A549 (cell line): ENCODE measurements around the gene NME5. TPM values are rescaled to one million over a fixed set of nuclear protein-coding genes. Genes with fewer than 3 reads are reported as not detected.

Source experiments
- ATAC-seq, 2 experiments: fragments of 200-7000 bp in 1 of 2; fragments of >200 bp in 1 of 2; cut with Nextera tagmentation in 1 of 2; cut with Tn5 transposase in 1 of 2; 3 replicates each; pipeline versions ENCODE4 v1.8.0 to v1.9.1; 2018 to 2020; ENCODE audit warnings: mild to moderate bottlenecking in 1 of 2, moderate library complexity in 1 of 2
- CTCF ChIA-PET: fragments of 300-600 bp; sonication (Branson Sonifier 250); formaldehyde crosslinking; extraction: SDS; loops from one replicate; lab custom pipeline; 2021; ENCODE audit warnings: antibody characterized with exemption, inconsistent platforms; lab: Yijun Ruan, JAX
- POLR2A ChIA-PET: fragments of 350-600 bp; formaldehyde crosslinking; extraction: SDS; loops from one replicate; lab custom pipeline; 2021; ENCODE audit warnings: antibody characterized with exemption, inconsistent platforms; lab: Yijun Ruan, JAX
- DNase-seq, 2 experiments: peaks; one replicate each; pipeline versions ENCODE4 v3.0.0 to v3.0.0-alpha.2; 2011 to 2016; ENCODE audit warnings: low read depth in 1 of 2, low spot score in 1 of 2
- FAIRE-seq: peaks from 2 replicates; lab custom pipeline; 2011; peaks lifted over from hg19 to GRCh38; lab: Jason Lieb, UNC
- H3K27ac ChIP-seq, 2 experiments: fragments of >200 bp; sonication (Bioruptor Twin); formaldehyde crosslinking; 3 replicates each; pipeline ENCODE4 v1.5.1; 2016 to 2017
- H3K4me1 ChIP-seq: fragments of >200 bp; sonication (Bioruptor Twin); formaldehyde crosslinking; 3 replicates; pipeline ENCODE4 v1.6.1; 2016
- H3K4me2 ChIP-seq: fragments of >200 bp; sonication (Bioruptor Twin); formaldehyde crosslinking; 3 replicates; pipeline ENCODE4 v1.6.1; 2016
- H3K4me3 ChIP-seq: fragments of >200 bp; sonication (Bioruptor Twin); formaldehyde crosslinking; 3 replicates; pipeline ENCODE4 v1.5.1; 2016
- H3K9me3 ChIP-seq: fragments of >200 bp; sonication (Bioruptor Twin); formaldehyde crosslinking; 3 replicates; pipeline ENCODE4 v1.6.1; 2016
- BHLHE40 ChIP-seq: IDR thresholded peaks from 2 replicates; pipeline ENCODE4 v1.6.1; 2012; ENCODE audit warnings: low read depth, low read length, inconsistent platforms
- EP300 ChIP-seq, 2 experiments: fragments of >200 bp; sonication (Bioruptor Twin); formaldehyde crosslinking; IDR thresholded peaks; 2 replicates in 1 of 2; 3 replicates in 1 of 2; pipeline ENCODE4 v1.6.1; 2016 to 2017
- FOSL2 ChIP-seq, 2 experiments: fragments of 450-650 bp in 1 of 2; fragments of >200 bp in 1 of 2; sonication (Bioruptor Twin) in 1 of 2; formaldehyde crosslinking; IDR thresholded peaks; 2 replicates each; pipeline versions ENCODE4 v1.5.0 to v1.6.1; 2016 to 2020; ENCODE audit warnings: mild to moderate bottlenecking in 1 of 2, moderate library complexity in 1 of 2
- HEYL ChIP-seq: fragments of 250-450 bp; sonication (Bioruptor Pico); IDR thresholded peaks from 2 replicates; pipeline ENCODE4 v1.8.0; 2021; ENCODE audit warnings: mild to moderate bottlenecking, moderate library complexity
- JUN ChIP-seq, 2 experiments: fragments of >200 bp; sonication (Bioruptor Twin); formaldehyde crosslinking; IDR thresholded peaks; 2 replicates in 1 of 2; 3 replicates in 1 of 2; pipeline ENCODE4 v1.6.1; 2016 to 2017
- JUNB ChIP-seq: fragments of >200 bp; sonication (Bioruptor Twin); formaldehyde crosslinking; IDR thresholded peaks from 2 replicates; pipeline ENCODE4 v1.6.1; 2016
- MYC ChIP-seq: IDR thresholded peaks from 2 replicates; pipeline ENCODE4 v1.6.1; 2012; ENCODE audit warnings: mild to moderate bottlenecking, inconsistent platforms, low read length, improper control_type of control experiment, borderline replicate concordance
- NPAS2 ChIP-seq: fragments of 250-450 bp; sonication (Bioruptor Pico); IDR thresholded peaks from 2 replicates; pipeline ENCODE4 v1.8.0; 2022; ENCODE audit warnings: mild to moderate bottlenecking, moderate library complexity, borderline replicate concordance
- NR3C1 ChIP-seq: fragments of >200 bp; sonication (Bioruptor Twin); formaldehyde crosslinking; IDR thresholded peaks from 3 replicates; pipeline ENCODE4 v1.6.1; 2017
- PHF8 ChIP-seq: fragments of 200-600 bp; sonication (generic); IDR thresholded peaks from 2 replicates; pipeline ENCODE4 v1.6.1; 2016; ENCODE audit warnings: low read depth, mild to moderate bottlenecking, antibody characterized with exemption, moderate library complexity, borderline replicate concordance
- POLR2A ChIP-seq: IDR thresholded peaks from 2 replicates; pipeline ENCODE4 v1.6.1; 2012; ENCODE audit warnings: mild to moderate bottlenecking, low read length
- POLR2AphosphoS2 ChIP-seq: conservative IDR thresholded peaks from 2 replicates; pipeline ENCODE4 v1.6.1; 2012; ENCODE audit warnings: low read length, improper control_type of control experiment, inconsistent platforms
- RFX5 ChIP-seq: fragments of 450-650 bp; IDR thresholded peaks from 2 replicates; pipeline ENCODE4 v1.7.1; 2014; ENCODE audit warnings: antibody characterized with exemption, mild to moderate bottlenecking, moderate library complexity
- RNF2 ChIP-seq: fragments of 200-600 bp; sonication (generic); IDR thresholded peaks from 2 replicates; pipeline ENCODE4 v1.6.1; 2016; ENCODE audit warnings: low read depth, mild to moderate bottlenecking, antibody characterized with exemption, moderate library complexity, borderline replicate concordance
- SREBF2 ChIP-seq: fragments of 450-650 bp; IDR thresholded peaks from 2 replicates; pipeline ENCODE4 v1.6.1; 2014; ENCODE audit warnings: mild to moderate bottlenecking, moderate library complexity
- ZC3H11A ChIP-seq: fragments of 450-650 bp; IDR thresholded peaks from 2 replicates; pipeline ENCODE4 v1.6.1; 2014; ENCODE audit warnings: antibody characterized with exemption, mild to moderate bottlenecking
- WGBS: methylation state at CpG from one replicate; pipeline ENCODE4 v1.1.6; 2017; ENCODE audit errors: missing lambda C conversion rate; 5-methylcytosine and 5-hydroxymethylcytosine counted together
- polyA plus RNA-seq, 4 experiments: library from polyadenylated mRNA; depleted of rRNA in 3 of 4; stranded (reverse); fragments of >200 nt; fragmentation: RNase III in 1 of 4; extraction: RNeasy Plus Mini Kit Qiagen cat#74134 plus additional on column Dnase treatment in 1 of 4; gene quantifications; 2 replicates in 3 of 4; 3 replicates in 1 of 4; pipeline ENCODE4 v1.2.3, GENCODE V29; 2011 to 2017
- TF ChIP-seq, protein P1 (sequence below): fragments of 250-450 bp; sonication (Bioruptor Pico); IDR thresholded peaks from 2 replicates; pipeline ENCODE4 v1.5.0; 2021; ENCODE audit warnings: mild to moderate bottlenecking, moderate library complexity, borderline replicate concordance
- TF ChIP-seq, protein P2 (sequence below): fragments of >200 bp; sonication (Bioruptor Twin); formaldehyde crosslinking; IDR thresholded peaks from 3 replicates; pipeline ENCODE4 v1.6.1; 2016
- TF ChIP-seq, protein P3 (sequence below): IDR thresholded peaks from 2 replicates; pipeline ENCODE4 v1.6.1; 2012; ENCODE audit warnings: low read depth, borderline replicate concordance

Gene NME5
- polyA plus RNA-seq, 2 of the 4 experiments (the other 2 are of a cell fraction) = not detected

GRCh38 chr5:138091685-138092084 is 47.5 kb downstream of the NME5 start:
- WGBS = 26% methylated on average over 4 of the region's 4 CpGs

GRCh38 chr5:138083702-138084101 is 55.5 kb downstream of the NME5 start, which contains the start of gene WNT8A:
TSS of gene WNT8A (plus strand) at chr5:138084033. CDS start at chr5:138084128, 95 bp downstream.
- no peak within 1 kb of the TSS for H3K27ac ChIP-seq
- POLR2A ChIA-PET = no interaction called here
- TF ChIP-seq POLR2A (no peak), JUN (IDR thresholded peaks at IDR 0.05) (no peak), RNF2 (no peak), PHF8 (no peak), FOSL2 (IDR thresholded peaks at IDR 0.05) (no peak), FOSL2 (CRISPR knock-in tag; IDR thresholded peaks at IDR 0.05) (no peak), SREBF2 (no peak), BHLHE40 (no peak), HEYL (no peak), JUNB (no peak)
- TF ChIP-seq, protein P1, sequence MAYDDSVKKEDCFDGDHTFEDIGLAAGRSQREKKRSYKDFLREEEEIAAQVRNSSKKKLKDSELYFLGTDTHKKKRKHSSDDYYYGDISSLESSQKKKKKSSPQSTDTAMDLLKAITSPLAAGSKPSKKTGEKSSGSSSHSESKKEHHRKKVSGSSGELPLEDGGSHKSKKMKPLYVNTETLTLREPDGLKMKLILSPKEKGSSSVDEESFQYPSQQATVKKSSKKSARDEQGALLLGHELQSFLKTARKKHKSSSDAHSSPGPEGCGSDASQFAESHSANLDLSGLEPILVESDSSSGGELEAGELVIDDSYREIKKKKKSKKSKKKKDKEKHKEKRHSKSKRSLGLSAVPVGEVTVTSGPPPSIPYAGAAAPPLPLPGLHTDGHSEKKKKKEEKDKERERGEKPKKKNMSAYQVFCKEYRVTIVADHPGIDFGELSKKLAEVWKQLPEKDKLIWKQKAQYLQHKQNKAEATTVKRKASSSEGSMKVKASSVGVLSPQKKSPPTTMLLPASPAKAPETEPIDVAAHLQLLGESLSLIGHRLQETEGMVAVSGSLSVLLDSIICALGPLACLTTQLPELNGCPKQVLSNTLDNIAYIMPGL (CRISPR knock-in tag) = no peak
- TF ChIP-seq, protein P2, sequence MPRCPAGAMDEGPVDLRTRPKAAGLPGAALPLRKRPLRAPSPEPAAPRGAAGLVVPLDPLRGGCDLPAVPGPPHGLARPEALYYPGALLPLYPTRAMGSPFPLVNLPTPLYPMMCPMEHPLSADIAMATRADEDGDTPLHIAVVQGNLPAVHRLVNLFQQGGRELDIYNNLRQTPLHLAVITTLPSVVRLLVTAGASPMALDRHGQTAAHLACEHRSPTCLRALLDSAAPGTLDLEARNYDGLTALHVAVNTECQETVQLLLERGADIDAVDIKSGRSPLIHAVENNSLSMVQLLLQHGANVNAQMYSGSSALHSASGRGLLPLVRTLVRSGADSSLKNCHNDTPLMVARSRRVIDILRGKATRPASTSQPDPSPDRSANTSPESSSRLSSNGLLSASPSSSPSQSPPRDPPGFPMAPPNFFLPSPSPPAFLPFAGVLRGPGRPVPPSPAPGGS = no peak
- no peak for FAIRE-seq
- no peak within 1 kb of the TSS for H3K4me2 ChIP-seq
- ATAC-seq = no peak
- H3K4me3 ChIP-seq = no peak within 1 kb of the TSS
- WGBS = 70% methylated on average over 5 of the region's 5 CpGs
- H3K4me1 ChIP-seq = no peaks in the 10 kb centered on the region
- CTCF ChIA-PET = interaction anchor here (0.7 to 17.5 kb wide), 5 partner anchors 10 to 742 kb away, joined by 3 to 291 read pairs (median 3); no protein-coding TSS in a partner anchor
- H3K9me3 ChIP-seq = no peaks in the 10 kb centered on the region
- DNase-seq = no peak

More at GRCh38 chr5:138091685-138092084, 47.5 kb downstream of the NME5 start:
- Histone ChIP-seq H3K27ac (no peak overlapping the region), H3K4me1 (no peaks in the 10 kb centered on the region), H3K9me3 (no peaks in the 10 kb centered on the region)
- ChIA-PET POLR2A (no interaction called here), CTCF (interaction anchor here (6.5 to 17.5 kb wide), 2 partner anchors 14 to 37 kb away, joined by 84 to 291 read pairs; no protein-coding TSS in a partner anchor)
- peak; percentile 51 for TF ChIP-seq ZC3H11A
- TF ChIP-seq FOSL2 (IDR thresholded peaks at IDR 0.05) = no peak
- TF ChIP-seq FOSL2 (CRISPR knock-in tag; IDR thresholded peaks at IDR 0.05) = no peak
- no peak for TF ChIP-seq NR3C1
- no peak for TF ChIP-seq BHLHE40
- TF ChIP-seq, all 56 proteins: peak for 1
- no peak overlapping the region for H3K4me2 ChIP-seq
- FAIRE-seq (no peak), ATAC-seq (no peak), DNase-seq (no peak)
- no peak overlapping the region for H3K4me3 ChIP-seq

DNA sequence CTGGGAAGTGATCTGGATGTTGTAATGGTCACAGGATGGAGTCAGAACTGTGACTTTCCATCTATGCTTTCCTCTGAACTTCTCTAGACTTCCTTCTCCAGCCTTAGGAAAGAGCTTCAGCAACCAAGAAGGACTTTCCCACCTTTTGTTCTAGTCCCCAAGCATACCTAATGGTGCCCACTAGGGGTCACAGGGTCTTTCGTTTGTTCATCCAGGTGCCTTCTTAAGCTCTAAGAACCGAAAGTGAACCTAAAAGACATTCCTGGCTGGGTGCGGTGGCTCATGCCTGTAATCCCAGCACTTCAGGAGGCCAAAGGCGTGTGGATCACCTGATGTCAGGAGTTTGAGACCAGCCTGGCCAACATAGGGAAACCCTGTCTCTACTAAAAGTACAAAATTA is 57.2 kb downstream of the NME5 start:
- ATAC-seq = no peak
- no peak for DNase-seq
- WGBS = 72% methylated on average over 4 of the region's 4 CpGs
- CTCF ChIA-PET = interaction anchor here (1.0 to 17.5 kb wide), 10 partner anchors 8 to 452 kb away, joined by 3 to 291 read pairs (median 5); no protein-coding TSS in a partner anchor
- Histone ChIP-seq H3K9me3 (no peaks in the 10 kb centered on the region), H3K27ac (no peak overlapping the region), H3K4me2 (no peak overlapping the region), H3K4me3 (no peak overlapping the region), H3K4me1 (no peaks in the 10 kb centered on the region)
- TF ChIP-seq, protein P2 = no peak
- POLR2A ChIA-PET = no interaction called here
- no peak for FAIRE-seq

- ChIA-PET POLR2A (no interaction called here), CTCF (interaction anchor here (0.8 to 17.5 kb wide), 25 partner anchors 10 to 448 kb away, joined by 3 to 291 read pairs (median 8); partner anchors contain the start of genes FAM13B and NME5)
- no peaks in the 10 kb centered on the region for H3K4me1 ChIP-seq
- no peak overlapping the region for H3K4me3 ChIP-seq
- FAIRE-seq (no peak), ATAC-seq (no peak), DNase-seq (no peak)
- no peak overlapping the region for H3K27ac ChIP-seq
- TF ChIP-seq, protein P1 (CRISPR knock-in tag) = no peak
- TF ChIP-seq MYC (no peak), POLR2AphosphoS2 (no peak), JUN (IDR thresholded peaks at IDR 0.05) (no peak), NPAS2 (CRISPR knock-in tag) (no peak), RFX5 (no peak), EP300 (IDR thresholded peaks at IDR 0.05) (no peak)
- TF ChIP-seq, protein P3, sequence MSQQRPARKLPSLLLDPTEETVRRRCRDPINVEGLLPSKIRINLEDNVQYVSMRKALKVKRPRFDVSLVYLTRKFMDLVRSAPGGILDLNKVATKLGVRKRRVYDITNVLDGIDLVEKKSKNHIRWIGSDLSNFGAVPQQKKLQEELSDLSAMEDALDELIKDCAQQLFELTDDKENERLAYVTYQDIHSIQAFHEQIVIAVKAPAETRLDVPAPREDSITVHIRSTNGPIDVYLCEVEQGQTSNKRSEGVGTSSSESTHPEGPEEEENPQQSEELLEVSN = no peak
- H3K4me2 ChIP-seq = no peak overlapping the region
- no peaks in the 10 kb centered on the region for H3K9me3 ChIP-seq
- 26% methylated on average over 1 of the region's 1 CpG for WGBS
Observed at GRCh38 chr5:138078006-138078643, 61.1 kb downstream of the NME5 start.
